ENCODE data around the gene GALNT10.

The GALNT10 gene

GRCh38 chr5:154214371-154215106, 24.0 kb downstream of the GALNT10 start:
- no peak for TF ChIP-seq CTCF (IDR thresholded peaks at IDR 0.05; ENCODE audit: low read depth, low read length)
- no peak overlapping the region for H3K4me3 ChIP-seq (ENCODE audit: low read depth, low read length)

GRCh38 chr5:154215571-154216325, 25.2 kb downstream of the GALNT10 start:
- H3K4me3 ChIP-seq (ENCODE audit: low read depth, low read length), result no peak overlapping the region
- TF ChIP-seq CTCF (IDR thresholded peaks at IDR 0.05; ENCODE audit: low read depth, low read length), result no peak

- TF ChIP-seq CTCF (IDR thresholded peaks at IDR 0.05; ENCODE audit: low read depth, low read length), result no peak
- H3K4me3 ChIP-seq (ENCODE audit: low read depth, low read length), result no peak overlapping the region
These were observed 26.9 kb downstream of the GALNT10 start for GRCh38 chr5:154217462-154217861.

GRCh38 chr5:154218786-154219185, 28.3 kb downstream of the GALNT10 start:
- no peak for TF ChIP-seq CTCF (IDR thresholded peaks at IDR 0.05; ENCODE audit: low read depth, low read length)
- no peak overlapping the region for H3K4me3 ChIP-seq (ENCODE audit: low read depth, low read length)

- H3K4me3 ChIP-seq (ENCODE audit: low read depth, low read length), result no peak overlapping the region
- TF ChIP-seq CTCF (IDR thresholded peaks at IDR 0.05; ENCODE audit: low read depth, low read length), result no peak
These were observed 30.1 kb downstream of the GALNT10 start for GRCh38 chr5:154220625-154221024.

GRCh38 chr5:154221371-154221896, 30.9 kb downstream of the GALNT10 start:
- H3K4me3 ChIP-seq (ENCODE audit: low read depth, low read length), result no peak overlapping the region
- TF ChIP-seq CTCF (IDR thresholded peaks at IDR 0.05; ENCODE audit: low read depth, low read length), result no peak

- no peak for TF ChIP-seq CTCF (IDR thresholded peaks at IDR 0.05; ENCODE audit: low read depth, low read length)
These were observed 31.9 kb downstream of the GALNT10 start for GRCh38 chr5:154222414-154222813.

More at GRCh38 chr5:154222414-154222813, 31.9 kb downstream of the GALNT10 start:
- H3K4me3 ChIP-seq (ENCODE audit: low read depth, low read length), result no peak overlapping the region

All from WI38 (cell line).